GM12872 (cell line): ENCODE measurements around the gene CEP131.

Experiments used
- CTCF ChIP-seq: IDR thresholded peaks from 3 replicates; pipeline ENCODE4 v1.5.1; 2011; ENCODE audit warnings: low read depth, mild to moderate bottlenecking, low read length, moderate library complexity; ENCODE audit not compliant: insufficient read depth

CEP131 gene

GRCh38 chr17:81200695-81201580 lies 21.8 kb downstream of the CEP131 start:
- peak; percentile 54 for TF ChIP-seq CTCF

- no peak for TF ChIP-seq CTCF
These were observed 22.6 kb downstream of the CEP131 start for GRCh38 chr17:81200201-81200600.

- TF ChIP-seq CTCF = no peak
These were observed 23.3 kb downstream of the CEP131 start for GRCh38 chr17:81199482-81199830.

GRCh38 chr17:81198826-81199481 lies 23.8 kb downstream of the CEP131 start:
- TF ChIP-seq CTCF = no peak

- no peak for TF ChIP-seq CTCF
These were observed 24.8 kb downstream of the CEP131 start for GRCh38 chr17:81197831-81198490.

GRCh38 chr17:81197409-81197795 lies 25.4 kb downstream of the CEP131 start:
- TF ChIP-seq CTCF = no peak
